ENCODE measurements around the gene PGAM2. TPM values are rescaled to one million over a fixed set of nuclear protein-coding genes. Genes with fewer than 3 reads are reported as not detected.

Gene PGAM2
- total and polyA plus RNA-seq, 2 experiments from 2014 or later: 0.73 TPM; not detected in 1

GRCh38 chr7:44112997-44113763 is 47.8 kb upstream of the PGAM2 start:
- WGBS (ENCODE audit: low lambda C conversion rate, missing lambda C conversion rate): 98% methylated on average over 24 of the region's 34 CpGs
- no peak for TF ChIP-seq EZH2 (IDR thresholded peaks at IDR 0.05; ENCODE audit: borderline replicate concordance)
- no peak for TF ChIP-seq EZH2phosphoT487 (IDR thresholded peaks at IDR 0.05; ENCODE audit: low read depth, severe bottlenecking, unreplicated experiment)
- TF ChIP-seq CTCF (IDR thresholded peaks at IDR 0.05; ENCODE audit: poor library complexity): no peak

GRCh38 chr7:44112231-44112996 is 47.0 kb upstream of the PGAM2 start:
- no peaks in the 10 kb centered on the region for H4K20me1 ChIP-seq (ENCODE audit: insufficient read depth, poor library complexity, severe bottlenecking)
- 91% methylated on average over 39 of the region's 41 CpGs for WGBS (ENCODE audit: low lambda C conversion rate, missing lambda C conversion rate)
- TF ChIP-seq CTCF (IDR thresholded peaks at IDR 0.05; ENCODE audit: poor library complexity) (no peak), EZH2phosphoT487 (IDR thresholded peaks at IDR 0.05; ENCODE audit: low read depth, severe bottlenecking, unreplicated experiment) (no peak), EZH2 (IDR thresholded peaks at IDR 0.05; ENCODE audit: borderline replicate concordance) (no peak)

More at GRCh38 chr7:44112997-44113763, 47.8 kb upstream of the PGAM2 start:
- H3K27ac ChIP-seq: no peak overlapping the region
- H3K4me3 ChIP-seq: no peak overlapping the region
- H3K4me2 ChIP-seq: no peak overlapping the region
- no peak overlapping the region for H2AFZ ChIP-seq
- no peaks in the 10 kb centered on the region for H4K20me1 ChIP-seq (ENCODE audit: insufficient read depth, poor library complexity, severe bottlenecking)
- no peaks in the 10 kb centered on the region for H3K9me3 ChIP-seq (ENCODE audit: low read depth)
- no peaks in the 10 kb centered on the region for H3K79me2 ChIP-seq
- H3K27me3 ChIP-seq: no peaks in the 10 kb centered on the region
- H3K36me3 ChIP-seq (replicated peaks; ENCODE audit: insufficient read depth, low read depth): no peaks in the 10 kb centered on the region
- DNase-seq (ENCODE audit: low spot score): no peak
- no peaks in the 10 kb centered on the region for H3K4me1 ChIP-seq (ENCODE audit: insufficient read depth)
- H3K9me2 ChIP-seq (replicated peaks; ENCODE audit: insufficient read depth): no peaks in the 10 kb centered on the region

GRCh38 chr7:44111761-44112160 is 46.4 kb upstream of the PGAM2 start:
- H4K20me1 ChIP-seq (ENCODE audit: insufficient read depth, poor library complexity, severe bottlenecking): no peaks in the 10 kb centered on the region
- no peak for DNase-seq (ENCODE audit: low spot score)
- no peak overlapping the region for H3K4me3 ChIP-seq
- no peaks in the 10 kb centered on the region for H3K4me1 ChIP-seq (ENCODE audit: insufficient read depth)
- H3K9me2 ChIP-seq (replicated peaks; ENCODE audit: insufficient read depth): no peaks in the 10 kb centered on the region
- H3K9me3 ChIP-seq (ENCODE audit: low read depth): no peaks in the 10 kb centered on the region
- H3K36me3 ChIP-seq (replicated peaks; ENCODE audit: insufficient read depth, low read depth): no peaks in the 10 kb centered on the region
- no peaks in the 10 kb centered on the region for H3K79me2 ChIP-seq
- 93% methylated on average over 16 of the region's 16 CpGs for WGBS (ENCODE audit: low lambda C conversion rate, missing lambda C conversion rate)
- no peak for TF ChIP-seq EZH2 (IDR thresholded peaks at IDR 0.05; ENCODE audit: borderline replicate concordance)
- no peak for TF ChIP-seq CTCF (IDR thresholded peaks at IDR 0.05; ENCODE audit: poor library complexity)
- no peak for TF ChIP-seq EZH2phosphoT487 (IDR thresholded peaks at IDR 0.05; ENCODE audit: low read depth, severe bottlenecking, unreplicated experiment)
- H3K27ac ChIP-seq: no peak overlapping the region
- no peaks in the 10 kb centered on the region for H3K27me3 ChIP-seq
- no peak overlapping the region for H2AFZ ChIP-seq
- H3K4me2 ChIP-seq: no peak overlapping the region

More at GRCh38 chr7:44112231-44112996, 47.0 kb upstream of the PGAM2 start:
- no peaks in the 10 kb centered on the region for H3K9me2 ChIP-seq (replicated peaks; ENCODE audit: insufficient read depth)
- H3K4me2 ChIP-seq: no peak overlapping the region
- H3K4me3 ChIP-seq: no peak overlapping the region
- H3K27ac ChIP-seq: no peak overlapping the region
- no peaks in the 10 kb centered on the region for H3K9me3 ChIP-seq (ENCODE audit: low read depth)
- H3K36me3 ChIP-seq (replicated peaks; ENCODE audit: insufficient read depth, low read depth): no peaks in the 10 kb centered on the region
- H2AFZ ChIP-seq: no peak overlapping the region
- H3K79me2 ChIP-seq: no peaks in the 10 kb centered on the region
- H3K27me3 ChIP-seq: no peaks in the 10 kb centered on the region
- DNase-seq (ENCODE audit: low spot score): no peak
- H3K4me1 ChIP-seq (ENCODE audit: insufficient read depth): no peaks in the 10 kb centered on the region

Data from hepatocyte (in vitro differentiated cells).